GM13976 (cell line): ENCODE measurements around the gene ERBIN.

Experiments
- DNase-seq: peaks from one replicate; pipeline ENCODE4 v3.0.0; 2012; ENCODE audit warnings: low spot score
- CTCF ChIP-seq: IDR thresholded peaks from 2 replicates; pipeline ENCODE4 v1.5.1; 2012; ENCODE audit warnings: borderline replicate concordance, mild to moderate bottlenecking; ENCODE audit not compliant: insufficient read depth; ENCODE audit errors: extremely low read depth, missing control alignments, control extremely low read depth
- in situ Hi-C: fragments of 300-500 bp; cut with MboI; formaldehyde crosslinking; loops from one replicate; pipeline ENCODE4 v1.12.0; 2022; ENCODE audit warnings: low sequenced_read_pairs, mixed read lengths, inconsistent platforms; ENCODE audit not compliant: unreplicated experiment

The ERBIN gene

DNA sequence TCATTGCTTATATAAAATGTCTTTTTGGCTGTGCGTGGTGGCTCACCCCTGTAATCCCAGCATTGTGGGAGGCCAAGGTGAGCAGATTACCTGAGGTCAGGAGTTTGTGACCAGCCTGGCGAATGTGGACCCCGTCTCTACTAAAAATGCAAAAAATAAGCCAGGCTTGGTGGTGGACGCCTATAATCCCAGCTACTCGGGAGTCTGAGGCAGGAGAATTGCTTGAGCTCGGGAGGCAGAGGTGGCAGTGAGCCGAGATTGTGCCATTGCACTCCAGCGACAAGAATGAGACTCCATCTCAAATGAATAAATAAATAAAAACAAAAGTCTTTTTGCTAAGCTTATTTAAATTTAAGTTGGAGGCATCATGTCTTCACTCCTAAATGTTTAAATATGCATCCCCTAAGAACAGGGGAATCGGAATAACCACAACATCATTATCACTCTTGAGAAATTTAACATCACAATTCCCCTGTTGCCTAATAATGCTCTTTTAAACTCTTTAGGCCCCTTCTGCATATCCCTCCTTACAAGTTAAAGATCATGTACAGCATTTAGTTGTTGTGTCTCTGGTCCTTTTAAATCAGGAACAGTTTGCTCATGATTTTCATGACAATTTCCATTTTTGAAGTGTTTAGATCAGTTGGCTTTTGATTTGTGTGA is 72.8 kb downstream of the ERBIN start:
- DNase-seq = no peak
- no peak for TF ChIP-seq CTCF
- in situ Hi-C loops = no loop called here

GRCh38 chr5:66001952-66002351 is 75.6 kb downstream of the ERBIN start:
- no peak for TF ChIP-seq CTCF
- in situ Hi-C loops = no loop called here
- DNase-seq = no peak

GRCh38 chr5:66002415-66002814 is 76.0 kb downstream of the ERBIN start:
- no peak for DNase-seq
- TF ChIP-seq CTCF = no peak
- in situ Hi-C loops = no loop called here

- in situ Hi-C loops = no loop called here
- no peak for TF ChIP-seq CTCF
- DNase-seq = no peak
These were observed 77.8 kb downstream of the ERBIN start for GRCh38 chr5:66004216-66004615.

DNA sequence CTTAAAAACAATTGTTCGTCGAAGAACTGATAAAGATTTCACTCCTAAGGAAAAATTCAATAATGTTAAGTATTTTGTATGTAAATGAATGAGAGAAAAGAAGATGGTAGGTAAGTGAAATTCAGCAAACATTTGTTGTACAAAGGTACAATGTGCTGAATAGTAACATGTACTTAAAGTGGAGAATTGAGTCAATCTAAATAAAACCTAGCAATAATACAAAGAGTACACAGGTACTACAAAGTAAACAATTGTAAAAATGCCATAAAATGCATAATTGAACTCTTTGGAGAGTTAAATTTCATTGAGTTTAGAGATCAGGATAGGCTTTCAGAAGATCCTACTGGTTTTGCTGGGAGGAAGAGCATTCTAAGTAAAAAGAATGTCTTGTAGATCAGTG is 82.9 kb downstream of the ERBIN start:
- no peak for DNase-seq
- no peak for TF ChIP-seq CTCF
- in situ Hi-C loops = no loop called here

GRCh38 chr5:66010476-66010875 is 84.1 kb downstream of the ERBIN start:
- no peak for DNase-seq
- in situ Hi-C loops = no loop called here
- no peak for TF ChIP-seq CTCF
